Measurements from ENCODE around the gene TAF10.

TAF10 gene

DNA sequence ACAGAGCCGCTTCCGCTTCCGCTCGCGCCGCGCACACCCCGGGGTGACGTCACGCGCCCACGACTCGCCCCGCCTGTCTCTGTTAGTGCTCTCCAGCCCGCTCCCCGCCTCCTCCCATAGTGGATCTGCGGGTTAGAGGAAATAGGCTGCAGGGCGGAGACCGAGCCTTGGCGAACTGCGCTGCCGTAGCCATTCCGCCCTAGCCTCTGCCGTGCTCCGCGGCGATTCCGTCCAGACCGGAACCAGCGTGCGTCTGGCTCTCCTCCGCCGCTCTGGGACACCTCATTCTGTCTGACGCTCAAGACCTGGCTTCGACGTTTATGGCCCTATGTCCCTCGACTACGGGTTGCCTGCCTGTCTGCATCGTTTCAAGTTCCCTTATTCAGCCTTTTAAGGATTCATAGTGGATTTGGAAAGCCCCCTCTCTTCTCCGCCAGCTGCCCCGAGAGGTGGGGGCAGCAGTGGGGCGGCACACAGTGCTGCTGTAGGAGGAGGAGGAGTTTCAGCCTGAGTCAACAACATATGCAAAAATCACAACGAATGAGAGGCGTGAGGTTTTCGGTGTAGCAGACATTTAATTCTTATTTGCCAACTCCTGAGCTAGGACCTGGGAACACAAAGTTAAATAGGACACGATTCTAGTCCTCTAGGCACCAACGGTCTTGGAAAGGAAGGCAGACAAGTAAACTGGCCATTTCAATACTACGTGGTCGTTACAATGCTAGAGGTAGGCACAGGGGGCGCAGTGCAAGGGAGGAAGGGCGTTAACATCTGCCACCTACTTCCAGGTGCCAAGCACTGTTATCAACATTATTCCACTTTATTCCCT lies at the start of gene TAF10:
Gene TAF10 (minus strand): TSS at position 4 of the 829 bp plus-strand sequence. CDS start 27 bp downstream, outside the sequence.
- peak; percentile 89 for DNase-seq

DNA sequence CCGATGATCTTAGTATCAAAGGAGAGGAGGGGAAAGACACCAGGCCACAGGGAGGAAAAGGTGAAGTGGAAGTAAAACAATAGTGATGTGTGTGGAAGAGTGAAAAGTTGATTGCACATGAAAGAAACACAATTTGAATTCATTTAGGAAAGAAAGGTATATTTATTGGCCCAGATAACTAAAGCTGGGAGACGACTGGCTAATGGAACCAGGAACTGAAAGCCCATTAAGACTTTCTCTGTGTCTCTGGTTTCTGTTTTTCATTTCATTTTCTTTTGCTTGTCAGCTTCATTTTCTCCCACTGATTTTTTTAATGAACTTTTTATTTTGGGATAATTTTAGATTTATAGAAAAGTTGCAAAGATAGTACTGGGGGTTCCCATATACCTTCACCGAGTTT lies 48.7 kb upstream of the TAF10 start:
- no peak for DNase-seq

DNA sequence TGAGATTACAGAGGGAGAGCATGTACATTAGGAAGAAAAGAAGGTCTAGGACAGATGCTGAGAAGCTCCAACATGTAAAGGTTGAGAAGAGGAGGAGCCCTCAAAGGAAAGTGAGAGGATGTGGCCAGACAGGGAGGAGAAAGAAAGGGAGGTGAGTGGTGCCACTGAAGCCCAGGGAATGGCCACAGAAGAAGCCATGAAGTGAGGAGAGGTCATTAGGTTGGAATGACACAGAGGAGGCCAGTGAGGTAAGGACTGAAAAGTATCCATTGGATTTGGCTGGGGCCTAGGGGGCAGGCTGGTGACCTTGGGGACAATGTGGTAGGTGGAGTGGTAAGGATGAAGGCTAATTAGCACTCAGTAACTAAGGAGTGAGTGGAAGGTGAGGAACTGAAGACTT lies 46.6 kb upstream of the TAF10 start:
- no peak for DNase-seq

DNA sequence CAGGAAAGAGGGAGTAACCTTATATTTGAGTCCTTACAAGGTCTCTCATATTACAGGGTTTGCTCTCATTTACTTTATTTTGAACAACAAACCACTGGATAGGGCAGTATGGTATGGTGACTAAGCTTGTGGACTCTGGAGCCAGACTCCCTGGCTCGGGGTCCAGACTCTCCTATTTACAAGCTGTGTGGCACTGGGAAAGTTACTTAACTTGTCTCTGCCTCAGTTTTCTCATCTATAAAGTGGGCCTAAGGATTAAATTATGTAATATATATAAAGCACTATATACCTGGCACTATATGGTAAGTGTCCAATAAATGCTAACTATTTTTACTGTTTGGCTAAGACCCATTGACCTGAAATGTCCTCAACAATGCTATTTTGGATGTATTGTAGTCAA lies 45.3 kb upstream of the TAF10 start:
- no peak for DNase-seq

DNA sequence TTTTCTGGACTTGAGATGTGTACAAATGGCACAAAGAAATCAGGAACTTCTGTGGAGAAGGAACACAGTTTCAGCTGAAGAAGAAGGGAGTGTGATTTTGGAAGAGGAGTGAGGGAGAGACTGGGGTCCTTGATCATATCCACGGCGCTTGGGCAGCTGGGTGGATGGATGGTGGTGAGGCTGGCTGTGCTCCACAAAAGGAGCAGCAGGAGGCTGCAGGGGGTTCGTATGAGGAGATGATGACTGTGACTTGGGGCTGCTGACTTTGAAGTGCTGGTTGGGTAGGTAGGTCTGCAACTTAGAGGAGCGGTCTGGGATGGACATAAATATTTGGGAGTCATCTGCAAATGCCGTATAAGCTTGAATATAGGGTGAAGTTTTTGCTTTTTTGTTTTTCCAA lies 44.9 kb upstream of the TAF10 start:
- DNase-seq, result no peak

DNA sequence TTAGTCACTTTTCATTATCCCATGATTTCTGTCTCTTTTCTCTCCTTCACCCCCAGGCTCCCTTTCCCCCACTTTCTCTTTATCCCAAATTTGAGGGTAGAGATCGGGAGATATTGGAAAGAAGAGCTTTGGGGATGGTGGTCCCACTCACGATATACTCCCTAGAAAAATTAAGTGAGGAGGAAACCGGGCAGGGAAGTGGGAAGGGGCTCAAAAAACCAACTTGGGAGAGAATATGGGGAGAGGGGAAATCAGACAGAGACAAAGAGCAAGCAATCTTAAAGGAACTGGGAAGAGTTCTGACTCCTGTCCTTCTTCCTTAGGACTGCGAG lies 44.5 kb upstream of the TAF10 start:
- DNase-seq, result no peak

DNA sequence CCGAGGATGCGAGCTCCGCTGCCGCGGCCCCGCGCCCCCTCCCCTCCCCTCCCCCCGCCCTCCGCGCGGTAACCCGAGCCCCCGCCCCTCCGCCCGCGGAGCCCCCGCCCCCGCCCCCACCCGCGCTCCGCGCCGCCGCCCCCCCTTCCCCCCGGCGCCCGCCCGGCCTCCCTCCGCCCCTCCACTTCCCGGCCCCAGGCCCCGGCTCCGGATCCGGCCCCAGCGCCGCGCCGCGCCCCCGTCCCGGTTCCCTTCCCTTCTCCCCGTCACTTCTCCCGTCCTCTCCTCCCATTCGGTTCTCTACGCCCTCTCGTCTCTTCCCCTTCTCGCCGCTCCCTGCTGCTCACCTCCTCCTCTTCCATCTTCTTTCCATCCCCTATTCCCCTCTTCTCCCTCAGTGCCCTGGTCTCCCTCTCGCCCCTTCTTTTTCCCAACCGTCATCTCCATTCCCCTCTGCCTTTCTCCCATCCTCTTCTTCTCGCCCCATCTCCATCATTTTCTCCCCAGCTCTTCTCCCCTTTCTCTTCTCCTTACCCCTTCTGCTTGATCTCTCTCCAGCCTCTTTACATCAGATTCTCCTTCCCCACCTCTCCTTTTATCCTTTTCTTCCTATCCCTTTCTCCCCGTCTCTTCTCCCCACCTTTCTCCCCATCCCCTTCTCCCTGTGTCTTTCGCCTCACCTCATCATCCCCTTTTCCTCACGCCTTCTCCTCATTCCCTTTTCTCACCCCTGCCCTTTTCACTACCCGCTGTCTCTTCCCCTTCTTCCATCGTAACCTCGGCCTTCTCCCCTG lies 44.0 kb upstream of the TAF10 start, which contains the start of gene DCHS1:
Gene DCHS1 (minus strand): TSS at position 20 of the 794 bp plus-strand sequence. CDS start 14,196 bp downstream, outside the sequence.
- no peak for DNase-seq

DNA sequence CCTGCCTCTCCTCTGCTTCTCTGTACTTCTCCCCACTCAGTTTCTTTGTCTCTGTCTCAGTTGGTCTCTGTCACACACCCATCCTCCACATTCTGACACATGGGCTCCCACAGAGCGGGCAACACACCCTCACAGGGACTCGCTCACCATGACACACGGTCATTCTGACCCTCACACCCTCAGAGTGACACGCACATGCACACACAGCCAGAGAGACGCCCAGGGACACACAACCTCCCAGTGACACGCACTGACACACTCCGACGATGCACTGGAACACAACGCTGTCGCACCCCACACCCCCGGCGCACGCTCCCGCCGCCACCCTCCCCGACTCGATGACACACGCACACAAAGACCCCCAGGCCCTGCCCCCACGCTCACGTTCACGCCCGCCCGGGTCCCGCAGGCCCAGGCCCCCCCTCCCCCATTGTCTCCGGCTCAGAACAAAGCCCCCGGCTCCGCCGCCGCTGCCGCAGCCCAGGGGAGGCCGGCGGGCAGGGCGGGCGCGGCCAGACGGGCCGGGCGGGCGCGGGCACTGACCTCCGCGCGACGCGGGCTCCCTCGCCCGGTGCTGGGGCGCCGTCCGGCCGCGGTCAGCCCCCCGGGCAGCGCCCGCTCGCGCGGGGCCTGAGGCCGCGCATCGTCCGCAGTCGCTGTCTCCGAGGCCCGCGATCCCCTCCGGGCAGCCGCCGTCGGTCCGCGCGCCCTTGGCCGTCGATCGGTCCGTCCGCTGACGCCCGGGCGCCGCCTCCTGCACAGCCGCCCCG lies 43.2 kb upstream of the TAF10 start:
- no peak for DNase-seq

DNA sequence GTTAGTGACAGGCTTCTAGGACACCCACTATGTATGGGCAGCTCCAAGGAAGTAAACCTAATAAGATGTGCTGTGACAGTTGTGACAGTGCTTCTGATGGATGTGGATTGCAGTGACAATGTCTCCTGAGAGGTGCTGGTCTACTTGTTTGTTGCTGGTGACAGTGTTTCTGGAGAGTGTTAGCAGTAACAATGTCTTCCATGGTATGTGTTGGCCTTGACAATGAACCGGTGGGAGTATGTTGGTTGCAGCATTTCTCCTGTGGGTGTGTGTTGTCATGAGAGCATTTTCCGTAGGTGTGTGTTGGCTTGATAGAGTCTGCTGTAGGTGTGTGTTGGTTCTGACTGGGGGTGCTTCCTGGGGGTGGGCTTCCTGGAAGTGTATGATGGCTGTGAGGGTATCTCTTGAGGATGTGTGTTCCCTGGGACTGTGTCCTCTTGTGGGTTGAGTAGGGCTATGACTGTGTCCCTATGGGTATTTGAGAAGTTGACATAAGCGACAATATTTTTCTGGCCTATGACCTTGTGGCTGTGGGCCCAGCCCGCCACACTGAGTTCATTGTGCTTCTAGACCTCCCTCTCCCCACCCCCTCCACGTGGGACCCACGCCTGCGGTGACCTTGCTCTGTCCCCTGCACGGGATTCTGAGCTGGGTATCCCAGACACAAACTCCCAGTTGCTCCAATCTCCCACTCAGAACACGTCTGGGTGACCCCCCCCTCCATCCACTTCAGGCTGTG lies 42.4 kb upstream of the TAF10 start:
- DNase-seq, result no peak

DNA sequence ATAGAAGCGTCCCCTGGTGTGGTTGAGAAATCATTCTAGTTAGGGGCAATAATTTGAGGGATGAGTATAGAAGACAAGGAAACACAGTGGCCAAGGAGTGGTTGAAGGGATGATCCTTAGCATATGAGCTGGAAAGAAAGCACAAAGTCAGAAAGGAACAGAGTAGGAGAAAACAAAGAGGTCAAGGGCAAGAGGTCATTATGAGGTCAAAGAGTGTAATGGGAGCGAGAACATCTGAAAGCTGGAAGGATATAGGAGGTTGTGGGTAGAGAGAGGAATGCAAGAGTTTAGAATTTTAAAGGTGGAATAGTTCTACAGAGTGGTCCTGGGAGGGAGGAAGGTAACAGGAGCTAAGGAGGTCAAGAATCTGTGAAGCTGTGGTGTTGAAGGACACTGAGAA lies 41.6 kb upstream of the TAF10 start:
- DNase-seq, result no peak

DNA sequence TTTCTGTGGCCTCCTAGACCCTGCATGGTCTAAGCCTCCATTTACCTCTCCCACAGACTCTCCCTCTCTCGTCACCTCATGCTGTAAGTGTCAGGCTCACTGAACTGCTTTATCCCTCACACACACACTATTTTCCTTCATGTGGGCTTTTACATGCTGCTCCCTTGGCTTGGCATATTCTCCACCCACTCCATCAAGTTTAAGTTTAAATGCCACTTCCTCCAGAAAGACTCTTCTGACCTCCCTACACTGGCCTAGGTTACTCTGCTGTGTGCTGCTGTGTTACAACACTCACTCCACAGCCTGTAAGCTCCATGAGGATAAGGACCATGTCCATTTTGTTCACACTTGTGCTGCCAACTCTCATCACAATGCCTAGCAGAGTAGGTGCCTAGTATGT lies 41.1 kb upstream of the TAF10 start:
- no peak for DNase-seq

DNA sequence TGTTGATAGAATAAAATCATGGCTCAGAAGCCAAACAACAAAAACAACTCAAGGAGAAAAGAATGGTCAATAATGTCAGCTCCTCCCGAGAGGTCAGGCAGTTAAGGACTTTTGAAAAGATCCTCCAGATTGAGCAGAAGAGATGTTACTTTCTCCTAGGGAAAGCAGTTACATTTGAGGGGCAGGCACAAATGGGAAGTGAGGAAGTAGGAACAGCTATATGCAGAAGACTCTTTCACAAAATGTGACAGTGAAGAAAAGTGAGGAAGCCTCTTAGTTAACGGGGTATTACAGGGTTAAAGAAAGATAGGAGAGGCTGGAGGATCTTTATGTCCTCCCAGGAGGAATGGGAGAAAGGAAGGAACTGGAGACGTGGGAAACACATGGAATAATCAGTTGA lies 40.2 kb upstream of the TAF10 start:
- DNase-seq, result no peak

DNA sequence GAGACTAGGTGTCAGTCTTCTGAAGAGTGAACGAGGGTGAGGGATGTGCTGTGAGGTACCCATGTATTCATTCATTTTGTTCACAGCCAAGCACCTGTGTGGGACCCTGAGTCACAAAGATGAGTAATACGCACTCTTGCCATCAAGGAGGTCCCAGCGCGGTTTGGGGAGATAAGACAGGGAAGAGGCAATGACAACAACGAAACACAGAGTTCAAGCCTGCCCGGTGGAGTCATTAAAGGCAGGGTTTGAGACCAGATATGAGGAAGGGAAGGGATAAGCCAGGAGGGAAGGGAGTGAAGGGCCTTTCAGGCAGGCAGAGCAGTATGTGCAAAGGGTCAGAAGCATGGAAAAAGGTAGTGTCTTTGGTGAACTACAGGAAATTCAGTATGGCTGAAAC lies 39.0 kb upstream of the TAF10 start:
- DNase-seq, result no peak

DNA sequence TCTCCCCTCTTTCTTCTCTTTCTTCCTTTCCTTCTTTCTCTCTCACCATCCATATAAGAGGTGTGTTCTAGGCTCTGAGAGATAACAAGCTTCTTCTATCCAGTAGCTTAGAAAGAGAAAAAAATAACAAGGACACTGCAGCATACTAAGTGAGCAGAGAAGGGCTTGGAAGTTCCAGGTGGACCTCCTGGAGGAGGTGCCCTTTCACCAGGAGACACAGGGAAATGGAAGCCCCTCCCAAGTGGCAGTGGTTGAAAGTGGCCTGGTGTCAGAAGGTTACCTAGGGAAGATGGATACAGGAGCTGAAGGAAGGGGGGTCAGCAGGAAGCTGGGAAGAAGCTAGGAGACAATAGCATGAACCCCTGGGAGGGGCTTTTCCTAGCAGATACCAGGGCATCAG lies 38.1 kb upstream of the TAF10 start:
- DNase-seq, result no peak

DNA sequence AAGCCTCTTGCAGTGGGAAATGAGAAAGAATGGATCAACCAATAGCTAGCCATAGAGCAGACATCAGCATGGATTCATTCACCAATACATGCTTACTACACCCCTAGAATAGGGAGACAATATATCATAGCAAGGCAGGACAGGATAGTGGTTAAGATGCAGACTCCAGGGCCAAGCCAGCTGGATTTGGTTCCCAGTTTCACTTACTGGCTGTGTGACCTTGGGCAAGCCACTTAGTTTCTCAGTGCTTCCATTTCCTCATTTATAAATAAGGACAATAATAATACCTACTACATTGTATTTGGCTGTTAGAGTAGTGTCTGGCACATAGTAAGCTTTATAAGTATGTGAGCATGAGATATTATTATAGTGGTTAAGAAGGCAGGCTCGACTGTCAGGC lies 36.5 kb upstream of the TAF10 start:
- DNase-seq, result no peak

DNA sequence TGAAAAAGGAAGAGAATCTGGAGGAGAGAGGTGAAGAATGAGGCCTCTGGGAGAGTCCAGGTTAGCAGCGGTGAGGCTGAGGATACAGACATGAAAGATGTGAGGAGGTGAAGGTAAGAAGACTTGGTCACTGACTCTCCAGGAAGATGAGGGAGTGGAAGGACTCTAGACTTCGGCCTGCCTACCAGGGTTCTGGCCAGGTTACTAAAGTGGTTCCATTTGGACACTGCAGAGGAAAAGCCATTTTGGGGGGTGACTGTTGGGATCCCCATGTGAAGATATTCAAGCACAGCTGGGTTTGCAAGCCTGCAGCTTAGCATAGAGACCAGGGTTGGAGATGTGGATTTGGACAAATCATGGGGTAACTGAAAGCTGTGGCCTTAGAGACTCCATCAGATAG lies 35.8 kb upstream of the TAF10 start:
- DNase-seq, result no peak

DNA sequence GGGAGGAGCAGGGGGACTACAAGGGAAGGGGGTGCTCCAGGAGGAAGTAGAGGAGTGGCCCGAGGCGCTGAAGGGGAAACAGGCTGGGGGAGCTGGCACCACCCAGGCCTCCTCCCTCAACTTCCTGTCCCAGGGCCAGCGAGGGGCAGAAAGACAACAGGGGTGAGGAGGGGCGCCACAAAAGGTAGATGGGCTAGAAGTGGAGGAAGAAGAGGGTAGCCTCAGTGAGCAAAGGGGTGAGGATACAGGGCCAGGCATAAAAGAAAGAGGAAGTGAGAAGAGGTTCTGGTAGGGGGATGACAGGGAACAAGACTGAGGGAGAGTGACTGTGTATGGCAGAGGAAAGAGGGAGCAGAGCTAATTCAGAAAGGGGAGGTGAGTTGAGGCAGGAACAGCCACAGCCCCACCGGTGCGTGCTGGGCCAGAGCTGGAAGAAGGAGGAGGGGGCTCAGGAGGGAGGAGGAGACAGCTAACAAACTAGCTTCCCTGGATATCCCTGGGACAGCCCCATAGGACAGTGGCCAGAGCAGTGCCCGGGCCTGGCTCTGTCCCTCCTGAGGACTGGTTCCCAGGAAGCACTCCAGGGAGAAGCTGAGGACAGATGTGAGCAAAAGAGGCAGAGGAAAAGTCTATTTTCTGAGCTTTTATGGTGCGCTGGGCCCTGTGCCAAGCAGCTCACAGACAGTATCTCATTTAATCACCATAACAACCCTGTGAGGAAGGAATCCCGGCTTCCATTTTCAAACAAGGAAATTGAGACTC lies 35.1 kb upstream of the TAF10 start:
- DNase-seq, result no peak

DNA sequence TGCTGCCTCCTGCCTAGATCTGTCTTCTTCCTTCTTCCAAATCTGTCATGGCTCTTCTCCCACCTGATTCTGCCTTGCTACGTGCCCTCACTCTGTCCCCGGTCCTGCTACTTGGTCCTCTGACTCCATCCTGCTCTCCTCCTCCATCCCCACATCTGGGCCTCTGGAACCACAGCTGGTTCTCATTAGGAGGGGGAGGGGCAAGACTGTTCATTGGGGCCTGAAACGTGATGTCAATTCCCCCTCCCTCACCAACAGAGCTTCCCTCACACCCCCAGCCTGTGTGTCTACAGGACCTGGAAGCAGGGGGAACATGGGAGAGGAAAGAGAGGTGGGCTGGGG lies 34.5 kb upstream of the TAF10 start:
- no peak for DNase-seq

DNA sequence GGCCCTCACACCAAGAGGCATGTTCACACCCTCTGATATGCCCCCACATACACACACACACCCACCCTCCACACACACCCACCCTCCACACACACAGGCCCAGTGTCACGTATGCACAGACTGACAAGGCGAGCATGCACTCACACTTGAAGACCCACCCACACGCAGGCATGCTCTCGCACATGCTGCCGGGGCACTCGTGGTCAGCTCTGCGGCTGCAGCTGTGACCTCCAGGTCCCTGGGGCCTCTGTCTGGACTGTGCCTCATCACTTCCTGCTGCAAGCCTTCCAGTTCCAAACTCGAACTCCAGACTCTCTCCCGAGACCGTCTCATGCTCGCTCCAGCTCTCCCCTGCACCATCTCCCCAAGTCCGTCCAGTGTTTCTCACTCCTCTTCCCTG lies 34.1 kb upstream of the TAF10 start:
- no peak for DNase-seq

DNA sequence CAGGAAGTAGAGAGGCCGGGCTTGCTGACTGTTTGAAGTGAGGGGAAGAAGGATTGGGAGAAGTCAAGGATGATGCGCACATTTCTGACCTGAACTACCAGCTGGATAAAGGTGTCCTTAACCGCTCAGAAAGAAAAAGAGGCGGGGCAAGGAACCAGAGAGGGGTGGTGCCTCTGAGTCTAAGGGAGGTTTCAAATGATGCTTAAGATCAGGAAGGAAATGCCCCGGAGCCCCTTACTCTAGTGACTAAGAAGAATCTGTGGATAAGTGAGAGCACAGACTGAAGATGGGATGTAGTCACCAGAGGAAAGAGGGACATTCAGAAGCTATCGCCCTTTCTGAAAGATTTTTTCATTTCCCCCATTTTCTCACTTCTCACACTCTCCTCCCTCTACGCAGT lies 30.9 kb upstream of the TAF10 start:
- no peak for DNase-seq

DNA sequence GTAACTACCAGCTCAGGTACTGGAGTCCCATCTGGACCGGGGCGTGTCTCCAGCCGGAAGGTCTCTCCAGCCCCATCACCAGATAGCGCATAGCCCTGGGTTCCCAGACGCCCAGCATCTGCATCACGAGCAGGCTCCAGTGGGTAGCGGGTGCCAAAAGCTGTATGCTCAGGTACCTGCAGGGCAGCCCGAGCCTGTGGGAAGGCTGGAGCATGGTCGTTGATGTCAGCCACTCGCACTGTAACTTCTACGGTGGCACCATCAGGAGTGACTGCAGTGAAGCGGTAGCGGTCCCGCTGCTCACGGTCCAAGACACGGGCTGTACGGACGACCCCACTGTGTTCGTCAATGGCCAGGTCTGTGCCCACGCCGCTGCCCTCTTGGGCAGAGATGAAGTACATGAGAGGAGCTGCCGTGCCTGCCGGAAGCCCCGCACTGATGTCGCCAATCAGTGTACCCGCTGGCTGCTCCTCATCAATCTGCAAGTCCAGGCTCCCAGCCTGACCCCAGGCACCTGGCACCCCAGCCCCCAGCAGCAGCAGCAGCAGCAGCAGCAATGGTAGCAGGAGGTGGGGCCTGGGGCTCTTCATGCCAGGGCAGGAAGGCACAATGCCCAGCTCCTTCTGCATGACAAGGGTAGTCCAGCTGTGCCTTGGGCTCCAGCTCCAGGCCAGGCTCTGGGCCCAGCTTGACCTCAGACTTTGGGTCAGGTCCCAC lies 29.1 kb upstream of the TAF10 start:
- DNase-seq, result no peak

Measured in kidney glomerular epithelial cell (primary cell).